Activated T-cell treated with anti-CD3 and anti-CD28 coated beads, Interleukin-2, amount 50 U/mL, for 1 hour (primary cell): ENCODE data around the gene EXD2.
"Not testable (repeated sequence)": the region's sequence is repeated elsewhere in the genome, so short reads cannot be mapped to it uniquely, and the experiment has no call there.

Experiments
- DNase-seq: peaks from one replicate; pipeline ENCODE4 v3.0.0-alpha.2; 2020

The EXD2 gene, protein sequence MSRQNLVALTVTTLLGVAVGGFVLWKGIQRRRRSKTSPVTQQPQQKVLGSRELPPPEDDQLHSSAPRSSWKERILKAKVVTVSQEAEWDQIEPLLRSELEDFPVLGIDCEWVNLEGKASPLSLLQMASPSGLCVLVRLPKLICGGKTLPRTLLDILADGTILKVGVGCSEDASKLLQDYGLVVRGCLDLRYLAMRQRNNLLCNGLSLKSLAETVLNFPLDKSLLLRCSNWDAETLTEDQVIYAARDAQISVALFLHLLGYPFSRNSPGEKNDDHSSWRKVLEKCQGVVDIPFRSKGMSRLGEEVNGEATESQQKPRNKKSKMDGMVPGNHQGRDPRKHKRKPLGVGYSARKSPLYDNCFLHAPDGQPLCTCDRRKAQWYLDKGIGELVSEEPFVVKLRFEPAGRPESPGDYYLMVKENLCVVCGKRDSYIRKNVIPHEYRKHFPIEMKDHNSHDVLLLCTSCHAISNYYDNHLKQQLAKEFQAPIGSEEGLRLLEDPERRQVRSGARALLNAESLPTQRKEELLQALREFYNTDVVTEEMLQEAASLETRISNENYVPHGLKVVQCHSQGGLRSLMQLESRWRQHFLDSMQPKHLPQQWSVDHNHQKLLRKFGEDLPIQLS

DNA sequence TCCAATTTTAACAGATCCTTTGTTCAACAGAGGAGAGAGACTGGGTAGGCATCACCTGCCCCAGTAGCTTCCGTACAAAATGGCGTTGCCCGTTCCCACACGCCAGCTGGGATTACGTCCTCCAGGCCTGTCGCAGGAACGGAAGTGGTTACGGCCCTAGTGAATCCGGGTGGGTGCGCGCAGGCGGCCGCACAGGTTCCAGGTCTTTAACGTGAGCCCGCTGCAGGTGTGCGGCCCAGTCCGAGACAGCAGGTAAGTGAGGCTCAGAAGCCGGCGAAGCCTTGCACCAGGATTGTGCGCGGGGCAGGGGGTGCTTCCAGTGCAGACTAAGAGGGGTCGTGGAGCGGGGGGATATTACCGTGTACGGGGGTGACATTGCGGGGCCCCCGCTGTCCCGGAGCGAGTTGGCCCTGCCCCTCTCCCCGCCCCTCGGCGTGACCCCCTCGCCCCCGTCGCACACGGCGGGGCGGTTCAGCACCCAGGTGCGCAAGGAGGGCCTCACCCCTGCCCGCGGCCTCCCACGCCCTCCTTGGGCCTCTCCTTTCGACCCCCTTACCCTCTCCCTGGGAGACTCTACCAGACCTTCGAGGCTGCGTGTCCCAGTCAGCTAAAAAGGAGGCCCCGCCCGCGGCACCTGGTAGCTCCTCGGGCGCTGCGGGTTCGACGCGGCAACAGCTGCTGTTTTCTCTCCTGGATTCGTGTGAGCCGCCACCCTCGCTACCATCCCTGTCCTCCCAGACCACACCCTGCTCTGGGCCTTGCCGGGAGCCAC lies at the start of gene EXD2:
Gene EXD2 (plus strand): TSS at position 159 of the 772 bp plus-strand sequence. CDS start 17,973 bp downstream, outside the sequence.
- DNase-seq: peak; percentile 71

DNA sequence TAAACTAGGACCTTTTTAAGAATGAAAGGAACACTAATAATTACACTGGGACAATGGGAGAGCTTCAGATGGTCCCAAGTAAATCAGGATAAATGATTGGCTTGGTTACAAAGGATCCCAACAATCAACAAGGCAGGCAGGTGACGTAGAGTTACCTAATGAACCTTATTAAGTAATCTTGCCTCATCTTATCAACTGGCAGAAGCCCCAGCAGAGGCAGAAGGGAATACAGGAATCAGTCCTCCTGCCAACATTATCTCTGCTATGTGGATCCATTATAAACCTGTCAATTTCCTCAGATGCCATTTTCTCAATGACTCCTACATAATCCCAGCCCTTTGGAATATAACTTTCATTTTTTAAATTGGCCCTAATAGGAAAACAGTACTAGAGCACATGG lies 49.7 kb upstream of the EXD2 start:
- no peak for DNase-seq

DNA sequence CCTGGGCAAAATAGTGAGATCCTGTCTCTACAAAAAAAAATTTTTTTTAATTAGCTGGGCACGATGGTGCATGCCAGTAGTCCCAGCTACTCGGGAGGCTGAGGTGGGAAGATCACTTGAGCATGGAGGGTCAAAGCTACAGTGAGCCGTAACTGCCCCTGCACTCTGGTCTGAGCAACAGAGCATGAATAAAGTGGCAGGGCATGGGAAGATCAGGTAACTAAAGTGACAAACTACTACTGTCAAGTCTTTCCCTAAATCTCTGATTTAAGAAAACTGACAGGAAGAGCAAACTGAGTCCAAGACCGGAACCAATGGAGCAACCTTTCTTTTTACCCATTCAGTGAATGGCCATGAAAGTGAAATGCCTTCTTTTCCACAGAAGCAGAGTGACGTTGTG lies 49.2 kb upstream of the EXD2 start:
- no peak for DNase-seq

DNA sequence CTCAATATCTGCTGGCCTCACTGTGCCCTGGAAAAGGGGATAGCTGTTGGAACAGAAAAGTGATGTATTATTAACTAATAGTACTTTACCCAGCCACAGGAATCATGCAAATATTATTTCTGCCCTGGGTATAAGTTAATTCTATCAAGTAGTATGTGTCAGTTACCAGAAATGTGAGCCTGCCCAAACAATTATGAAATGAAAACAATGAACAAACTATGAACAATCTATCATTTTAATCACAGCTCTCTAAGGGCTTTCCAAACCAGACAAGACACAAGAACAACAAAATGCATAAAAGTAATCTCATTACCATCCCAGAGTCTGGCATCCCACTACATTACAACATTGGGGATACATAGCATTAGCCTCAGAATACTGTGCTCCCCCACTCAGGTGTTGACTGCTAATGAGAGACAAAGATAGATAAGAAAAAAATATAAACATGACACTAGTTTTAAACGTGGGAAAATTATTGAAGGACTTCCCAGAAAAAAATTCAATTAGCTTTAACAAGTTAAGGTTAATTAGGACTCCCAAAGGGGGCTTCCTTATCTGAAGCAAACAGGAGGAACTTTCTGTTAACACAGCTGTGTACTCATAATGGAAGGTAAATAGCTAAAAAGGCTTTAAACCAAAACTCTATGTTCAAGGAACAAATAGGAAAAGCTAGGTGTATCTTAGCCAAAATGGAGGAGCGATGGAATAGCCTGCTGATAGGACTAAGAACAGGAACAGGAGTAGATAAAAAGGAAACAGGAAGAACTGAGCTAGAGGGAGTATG lies 41.6 kb upstream of the EXD2 start:
- DNase-seq: no peak

DNA sequence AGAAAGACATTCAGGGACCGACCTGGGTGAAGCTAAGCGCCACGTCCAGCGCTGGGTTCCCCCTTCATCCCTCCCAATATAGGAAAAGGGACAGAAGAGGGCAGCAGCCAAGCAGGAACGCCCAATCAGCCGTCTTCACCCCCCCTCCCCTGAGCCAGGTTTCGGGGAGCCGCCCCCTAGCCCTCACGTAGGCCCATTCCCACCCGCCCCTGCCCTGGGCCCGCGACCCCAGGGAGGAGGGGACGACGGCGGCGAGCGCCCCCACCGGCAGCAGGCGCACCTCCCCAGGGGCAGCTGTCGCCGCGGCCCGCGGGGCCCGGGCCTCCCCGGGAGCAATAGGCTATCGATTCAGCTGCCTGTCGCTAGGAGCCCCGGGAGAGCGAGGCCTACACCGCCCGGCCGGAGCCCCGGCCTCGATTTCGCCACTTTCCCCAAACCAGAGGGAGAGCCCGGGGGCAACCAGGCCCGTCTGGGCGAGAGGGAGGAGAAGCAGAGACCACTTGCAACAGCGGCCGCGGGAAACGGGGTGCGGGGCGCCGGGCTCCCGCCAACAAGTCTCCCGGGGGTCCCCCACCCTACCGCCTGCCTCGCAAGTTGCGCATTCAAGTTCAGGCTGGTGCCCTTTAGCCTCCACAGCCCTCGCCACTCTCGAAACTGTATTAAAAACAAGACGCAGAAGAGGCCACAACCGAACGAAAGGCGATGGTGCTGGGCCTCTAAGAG lies 39.7 kb upstream of the EXD2 start:
- DNase-seq: peak; percentile 85

DNA sequence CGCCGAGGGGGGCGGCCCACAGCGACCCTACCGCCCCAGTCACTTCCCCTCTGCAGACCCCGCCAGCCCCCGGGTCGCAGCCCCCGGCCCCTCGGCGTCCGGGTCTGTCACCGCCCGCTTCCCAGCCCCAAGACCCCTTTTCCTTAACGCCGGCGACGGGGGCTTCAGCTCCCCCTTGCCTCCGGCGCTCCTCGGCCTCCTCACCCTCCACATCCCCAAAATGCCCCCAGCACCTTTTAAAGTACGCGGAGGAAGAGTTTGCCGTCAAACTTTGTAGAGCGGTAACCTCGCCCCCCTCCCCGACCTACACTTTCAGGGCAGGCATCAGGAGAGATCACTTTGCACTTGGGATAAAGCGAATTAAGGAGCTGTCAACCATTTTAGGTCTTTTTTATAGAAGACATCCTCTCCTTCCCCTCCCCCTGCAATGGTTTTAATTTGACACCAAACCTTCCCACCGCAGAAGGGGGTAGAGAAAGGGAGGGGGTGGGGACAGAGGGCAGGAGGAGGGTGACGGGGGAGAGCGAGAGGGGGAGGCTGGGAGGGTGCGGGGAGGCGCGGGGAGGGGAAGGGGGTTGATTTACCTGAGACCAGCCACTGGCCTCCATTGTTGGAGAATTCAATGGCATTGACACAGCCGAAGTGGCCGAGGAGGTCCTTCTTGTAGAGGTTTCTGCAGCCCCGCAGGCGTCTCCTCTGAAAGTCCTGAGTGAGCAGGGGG lies 39.0 kb upstream of the EXD2 start:
- DNase-seq: peak; percentile 47

DNA sequence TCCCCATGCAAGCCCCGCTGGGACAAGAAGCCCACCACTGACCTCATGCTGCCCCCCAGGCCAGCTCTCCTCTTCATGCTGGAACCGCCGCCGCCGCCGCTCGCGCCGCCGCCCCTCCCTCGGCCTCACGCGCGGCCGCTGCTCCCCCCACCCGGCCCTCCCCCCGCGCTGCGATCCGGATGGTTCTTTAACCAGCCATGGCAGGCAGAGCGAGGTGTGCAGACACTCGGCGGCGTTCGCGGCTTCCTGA lies 38.5 kb upstream of the EXD2 start, which contains the start of gene DCAF5:
Gene DCAF5 (minus strand): TSS at position 218 of the 250 bp plus-strand sequence. CDS start 141 bp downstream, at position 77.
- DNase-seq: peak; percentile 87

DNA sequence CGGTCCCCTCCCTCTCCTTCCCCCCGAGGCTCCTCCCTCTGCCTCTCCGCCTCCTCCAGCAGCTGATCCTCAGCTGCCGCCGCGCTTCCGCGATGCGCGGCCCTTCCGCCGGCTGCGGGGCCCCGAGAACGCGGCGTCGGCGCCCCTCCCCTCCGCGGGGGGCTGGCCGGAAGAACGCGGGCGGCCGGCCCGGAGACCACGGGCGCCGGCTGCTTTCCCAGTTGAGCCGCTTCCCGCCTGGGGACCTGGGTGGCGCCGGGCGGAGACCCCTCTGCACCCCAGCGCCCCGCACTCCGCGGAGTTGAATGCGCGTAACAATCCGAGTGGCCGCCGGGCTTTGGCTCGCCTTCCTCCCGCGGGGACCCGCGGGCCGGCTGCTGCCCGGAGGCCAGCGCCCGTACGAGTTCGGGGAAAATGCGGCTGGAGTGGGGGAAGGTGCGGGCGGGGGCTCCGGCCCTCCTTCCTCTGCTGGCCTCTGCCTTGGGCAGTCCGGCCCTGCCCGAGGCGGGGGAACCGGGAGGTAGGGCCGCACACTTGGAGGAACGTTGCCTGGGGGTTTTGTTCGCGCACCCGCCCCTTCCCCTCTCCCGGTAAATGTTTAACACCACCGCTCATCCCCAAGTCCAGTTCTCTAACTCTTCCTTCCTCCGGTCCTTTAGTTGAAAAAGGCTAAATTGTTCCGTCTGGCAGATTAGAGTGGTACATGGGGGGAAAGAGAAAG lies 38.0 kb upstream of the EXD2 start:
- no peak for DNase-seq

DNA sequence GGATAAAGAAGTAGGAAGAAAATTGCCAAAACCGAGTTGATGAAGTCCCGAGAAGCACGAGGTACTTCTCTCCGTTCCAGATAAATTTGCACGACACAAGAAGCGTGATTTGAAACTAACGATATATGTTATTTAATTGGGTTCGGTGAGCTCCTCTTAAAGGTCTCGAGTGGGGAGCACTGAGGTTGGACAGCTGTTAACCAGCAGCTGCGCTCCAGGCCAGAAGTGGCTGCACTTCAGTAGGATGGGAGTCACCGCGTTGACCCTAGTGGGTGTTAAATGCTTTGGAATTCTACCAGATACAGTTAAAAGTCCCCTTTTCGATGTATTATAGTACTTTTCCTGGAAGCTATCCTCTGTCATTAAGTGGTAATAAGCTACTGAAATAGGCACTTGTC lies 37.4 kb upstream of the EXD2 start:
- DNase-seq: no peak

DNA sequence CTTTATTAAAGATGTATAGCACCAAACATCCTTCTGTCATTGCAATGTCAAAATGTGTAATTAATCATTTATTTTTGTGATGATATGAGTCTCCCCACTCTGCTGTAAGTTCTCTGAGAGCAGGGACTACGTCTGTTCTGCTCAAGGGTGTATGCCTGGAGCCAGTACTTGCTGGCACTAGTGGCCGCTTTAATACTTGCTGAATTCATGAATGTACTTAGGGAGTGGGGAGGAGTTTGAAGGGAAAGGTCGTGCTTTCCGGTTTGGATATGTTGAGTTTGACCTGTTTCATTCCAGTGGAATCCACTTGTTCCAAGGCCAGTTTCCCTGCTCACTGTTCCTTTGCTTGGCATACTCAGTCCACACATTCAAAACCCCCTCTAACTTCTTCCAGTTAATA lies 36.5 kb upstream of the EXD2 start:
- DNase-seq: no peak

DNA sequence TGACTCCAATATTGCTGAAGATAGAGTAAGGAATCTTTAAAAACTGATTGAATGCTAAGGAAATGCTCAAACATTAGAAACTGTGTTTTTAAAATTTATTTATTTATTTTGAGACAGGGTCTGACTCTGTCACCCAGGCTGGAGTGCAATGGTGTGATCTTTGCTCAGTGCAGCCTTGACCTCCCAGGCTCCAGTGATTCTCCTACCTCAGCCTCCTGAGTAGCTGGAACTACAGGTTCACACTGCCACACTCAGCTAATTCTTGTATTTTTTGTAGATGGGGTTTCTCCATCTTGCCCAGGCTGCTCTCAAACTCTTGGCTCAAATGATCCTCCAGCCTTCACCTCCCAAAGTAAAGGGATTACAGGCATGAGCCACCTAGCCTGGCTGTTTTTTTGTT lies 35.1 kb upstream of the EXD2 start:
- no peak for DNase-seq

DNA sequence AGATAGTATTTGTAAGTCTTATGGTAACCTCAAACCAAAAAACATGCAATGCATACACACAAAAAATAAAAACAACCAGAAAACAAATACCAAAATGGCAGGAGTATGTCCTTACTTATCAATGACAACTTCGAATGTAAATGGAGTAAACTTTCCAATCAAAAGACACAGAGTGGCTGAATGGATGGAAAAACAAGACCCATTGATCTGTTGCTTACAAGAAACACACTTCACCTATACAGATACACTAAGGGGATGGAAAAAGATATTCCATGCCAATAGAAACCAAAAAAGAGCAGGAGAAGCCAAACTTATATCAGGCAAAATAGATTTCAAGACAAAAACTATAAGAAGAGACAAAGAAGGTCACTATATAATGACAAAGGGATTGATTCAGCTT lies 29.7 kb upstream of the EXD2 start:
- no peak for DNase-seq

DNA sequence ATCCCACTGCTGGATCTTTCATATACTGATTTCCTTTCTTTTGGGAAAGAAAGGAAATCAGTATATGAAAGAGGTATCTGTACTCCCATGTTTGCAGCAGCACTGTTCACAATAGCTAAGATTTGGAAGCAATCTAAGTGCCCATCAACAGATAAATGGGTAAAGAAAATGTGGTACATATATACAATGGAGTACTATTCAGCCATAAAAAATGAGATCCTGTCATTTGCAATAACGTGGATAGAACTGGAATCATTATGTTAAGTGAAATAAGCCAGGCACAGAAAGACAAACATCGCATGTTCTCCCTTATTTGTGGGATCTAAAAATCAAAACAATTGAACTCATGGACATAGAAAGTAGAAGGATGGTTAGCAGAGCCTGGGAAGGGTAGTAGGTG lies 25.5 kb upstream of the EXD2 start:
- DNase-seq: not testable (repeated sequence)

DNA sequence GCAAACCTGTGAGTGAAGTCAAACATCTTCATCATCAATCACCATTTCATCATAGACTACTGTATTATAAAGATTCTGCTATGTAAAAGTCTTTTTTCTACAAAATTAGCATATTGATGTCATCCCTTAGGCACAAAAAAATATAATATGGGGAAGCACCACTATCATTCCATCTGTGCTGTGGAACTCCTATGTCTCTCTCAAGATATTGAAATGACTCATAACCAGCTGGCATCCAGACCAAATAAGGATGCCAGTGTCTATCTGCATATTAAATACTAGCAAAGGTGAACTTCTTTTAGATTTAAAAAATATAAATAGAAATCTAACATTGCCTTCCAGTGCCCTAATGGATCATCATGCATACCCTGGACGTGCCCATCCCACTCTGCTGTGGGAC lies 20.5 kb upstream of the EXD2 start:
- DNase-seq: no peak

DNA sequence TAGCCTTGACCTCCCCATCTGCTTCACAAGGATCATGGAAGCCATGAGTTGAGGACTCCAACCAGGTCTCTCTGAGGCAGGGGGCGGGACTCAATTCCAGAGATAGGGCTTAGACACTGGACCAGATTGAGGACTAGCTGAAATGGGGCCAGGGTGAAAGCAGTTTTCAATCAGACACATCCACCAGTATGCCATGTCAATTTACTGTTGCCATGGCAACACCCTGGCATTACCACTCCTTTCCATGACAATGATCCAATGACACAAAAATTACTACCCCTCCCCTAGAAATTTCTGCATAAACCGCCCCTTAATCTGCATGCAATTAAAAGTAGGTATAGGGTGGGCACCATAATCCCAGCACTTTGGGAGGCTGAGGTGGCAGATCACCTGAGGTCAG lies 19.7 kb upstream of the EXD2 start:
- no peak for DNase-seq

DNA sequence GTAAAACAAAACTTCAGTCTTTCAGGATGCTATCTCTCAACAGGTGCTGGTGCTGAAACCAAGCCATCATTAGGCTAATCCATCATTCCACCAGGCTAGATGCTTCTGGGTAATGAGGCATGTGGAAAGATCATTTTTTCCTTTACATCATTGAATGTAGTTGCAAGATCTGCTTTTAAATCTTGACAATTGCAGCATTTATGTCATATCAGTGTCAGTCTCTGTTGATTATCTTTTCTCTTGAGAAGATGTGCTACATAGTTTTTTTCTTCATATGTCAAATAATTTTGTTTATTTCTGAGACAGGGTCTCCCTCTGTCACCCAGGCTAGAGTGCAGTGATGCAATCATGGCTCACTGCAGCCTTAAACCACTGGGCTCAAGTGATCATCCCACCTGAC lies 16.2 kb upstream of the EXD2 start:
- DNase-seq: no peak

DNA sequence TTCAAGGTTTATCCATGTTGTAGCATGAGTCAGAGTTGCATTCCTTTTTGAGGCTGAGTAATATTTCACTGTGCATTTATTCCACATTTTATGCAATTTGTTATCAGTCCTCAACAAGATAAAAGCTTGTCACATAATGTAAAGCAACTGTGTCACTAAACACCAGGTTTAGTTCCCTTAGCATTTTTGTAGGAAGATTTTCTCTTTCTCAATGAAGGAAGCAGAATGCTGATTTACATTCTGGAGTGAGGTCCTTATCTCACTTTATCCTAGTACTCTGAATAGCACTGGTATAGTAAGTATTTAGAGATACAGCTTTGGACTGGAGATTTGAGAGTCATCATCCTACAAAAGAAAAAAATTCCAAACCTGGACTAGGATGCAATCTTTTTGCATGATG lies 9.8 kb upstream of the EXD2 start:
- DNase-seq: no peak

DNA sequence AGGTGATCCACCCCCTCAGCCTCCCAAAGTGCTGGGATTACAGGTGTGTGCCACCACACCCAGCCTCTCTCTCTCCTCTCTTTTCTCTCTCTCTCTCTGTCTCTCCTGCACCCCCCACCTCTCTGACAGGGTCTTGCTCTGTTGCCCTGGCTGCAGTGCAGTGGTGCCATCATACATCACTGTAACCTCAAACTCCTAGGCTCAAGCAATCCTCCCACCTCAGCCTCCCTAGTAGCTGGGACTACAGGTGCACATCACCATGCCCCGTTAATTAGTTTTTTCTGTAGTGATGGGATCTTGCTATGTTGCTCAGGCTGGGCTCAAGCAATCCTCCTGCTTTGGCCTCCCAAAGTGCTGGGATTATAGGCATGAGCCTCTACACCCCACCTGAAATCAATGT lies 8.7 kb upstream of the EXD2 start:
- not testable (repeated sequence) for DNase-seq

DNA sequence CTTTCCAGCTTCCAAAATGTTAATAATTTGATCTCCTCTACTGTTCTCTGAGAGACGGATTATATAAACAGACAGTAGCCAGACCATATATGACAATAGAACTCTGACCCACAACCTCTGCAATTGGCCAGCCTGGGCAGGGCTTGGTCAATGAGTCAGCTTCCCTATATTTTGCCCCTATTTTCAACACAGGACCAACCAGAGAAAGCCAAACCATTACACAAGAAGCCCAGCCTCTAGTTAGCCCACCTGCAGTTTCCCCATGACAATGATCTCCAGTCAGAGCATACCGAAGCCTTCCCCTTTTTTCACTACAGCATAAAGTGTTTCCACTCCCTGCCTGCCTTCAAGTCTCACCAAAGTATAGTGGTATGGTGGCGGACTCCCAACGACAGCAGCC lies 7.6 kb upstream of the EXD2 start:
- DNase-seq: no peak

DNA sequence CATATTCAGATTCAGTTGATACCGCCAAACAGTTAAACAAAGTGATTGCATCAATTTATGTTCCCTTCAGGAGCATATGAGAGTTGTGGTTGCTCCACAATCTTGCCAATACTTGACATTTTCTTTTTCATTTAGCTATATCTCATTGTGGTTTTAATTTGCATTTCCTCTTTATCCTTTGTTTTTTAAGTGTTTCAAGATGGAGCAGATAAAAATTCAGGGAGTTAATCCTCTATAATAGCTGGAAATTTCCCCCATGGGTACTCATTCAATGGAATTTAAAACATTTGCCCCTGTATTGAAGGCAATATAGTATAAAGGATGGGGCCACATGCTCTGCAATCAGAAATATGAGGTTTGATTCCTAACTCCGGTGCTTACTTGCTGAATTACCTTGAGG lies 1.1 kb upstream of the EXD2 start:
- no peak for DNase-seq

DNA sequence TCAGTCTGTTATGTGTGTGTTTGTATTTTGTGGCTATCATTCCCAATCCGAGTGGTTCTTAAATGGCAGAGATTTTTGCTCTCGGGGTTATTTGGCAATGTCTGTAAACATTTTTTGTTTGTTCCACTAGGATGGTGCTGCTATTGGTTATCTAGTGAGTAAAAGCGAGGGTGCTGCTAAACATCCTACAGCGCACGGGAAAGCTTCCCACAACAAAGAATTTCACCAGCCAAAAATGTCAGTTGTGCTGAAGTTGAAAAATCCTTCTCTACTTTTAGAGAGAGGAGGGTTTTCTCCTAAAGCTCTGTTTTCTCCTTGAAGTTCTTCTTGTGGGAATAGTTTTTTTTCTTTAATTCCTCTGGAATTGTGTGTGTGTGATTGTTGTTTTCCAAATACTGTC lies 2.4 kb downstream of the EXD2 start:
- no peak for DNase-seq
